RWPE2 (cell line): ENCODE data around the gene FNDC3B.

Experiments used
- ATAC-seq: fragments of 200-7000 bp; cut with Tn5 transposase; 3 replicates; pipeline ENCODE4 v1.9.1; 2021; ENCODE audit warnings: low read depth
- DNase-seq: peaks from one replicate; pipeline ENCODE4 v3.0.0-alpha.2; 2020; ENCODE audit warnings: low spot score
- H3K27ac ChIP-seq: fragments of 450-650 bp; 2 replicates; pipeline ENCODE4 v1.5.1; 2017; ENCODE audit warnings: mild to moderate bottlenecking; ENCODE audit not compliant: poor library complexity, severe bottlenecking
- H3K27me3 ChIP-seq: fragments of 250-450 bp; sonication (Bioruptor Pico); 2 replicates; pipeline ENCODE4 v1.5.1; 2021; ENCODE audit warnings: mild to moderate bottlenecking, moderate library complexity; ENCODE audit not compliant: insufficient read depth, poor library complexity, severe bottlenecking
- H3K36me3 ChIP-seq: fragments of 250-450 bp; sonication (Bioruptor Pico); 2 replicates; pipeline ENCODE4 v1.5.1; 2020; ENCODE audit warnings: low read depth, mild to moderate bottlenecking, moderate library complexity
- H3K4me1 ChIP-seq: fragments of 250-450 bp; sonication (Bioruptor Pico); 2 replicates; pipeline ENCODE4 v1.5.1; 2021; ENCODE audit warnings: mild to moderate bottlenecking, moderate library complexity; ENCODE audit not compliant: insufficient read depth, poor library complexity, severe bottlenecking
- H3K4me3 ChIP-seq: fragments of 250-450 bp; sonication (Bioruptor Pico); 2 replicates; pipeline ENCODE4 v1.5.1; 2021; ENCODE audit warnings: mild to moderate bottlenecking, moderate library complexity; ENCODE audit not compliant: severe bottlenecking
- H3K9me3 ChIP-seq: fragments of 250-450 bp; sonication (Bioruptor Pico); 2 replicates; pipeline ENCODE4 v1.5.1; 2021; ENCODE audit warnings: mild to moderate bottlenecking, moderate library complexity; ENCODE audit not compliant: severe bottlenecking
- TF ChIP-seq, protein P1 (sequence below): fragments of 450-650 bp; IDR thresholded peaks from one replicate; pipeline ENCODE4 v1.5.1; 2017; ENCODE audit warnings: mild to moderate bottlenecking, moderate library complexity; ENCODE audit not compliant: poor library complexity, severe bottlenecking

Gene FNDC3B

DNA sequence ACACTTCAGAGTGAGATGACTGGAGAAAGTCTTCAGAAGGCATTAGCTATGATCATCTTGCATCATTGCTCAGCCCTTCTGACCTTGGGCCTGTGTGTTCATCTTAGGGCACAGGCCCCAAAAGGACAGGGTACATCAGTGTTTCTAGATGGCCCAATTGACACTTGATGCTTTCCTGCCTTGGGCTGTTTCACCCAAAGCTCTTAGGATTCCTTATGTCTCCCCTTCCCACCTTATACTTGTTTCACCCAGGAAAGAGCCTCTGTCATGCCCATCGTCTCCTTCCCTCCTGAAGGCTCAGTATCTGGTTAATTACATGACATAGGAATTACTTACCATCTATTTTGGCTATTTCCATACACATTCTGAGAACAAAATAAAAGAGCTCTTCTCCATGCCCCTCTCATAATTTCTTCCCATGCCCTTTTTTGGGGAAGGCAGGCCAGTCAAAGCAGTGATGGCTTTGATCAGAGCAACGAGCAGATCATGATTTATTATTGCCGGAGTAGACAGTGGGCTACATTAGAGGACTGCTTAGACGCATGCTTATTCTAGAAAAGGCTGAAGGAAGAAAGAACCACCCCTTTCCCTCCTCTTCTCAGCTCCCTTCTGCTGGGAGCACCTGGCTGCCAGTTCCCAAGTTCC, 335.9 kb downstream of the FNDC3B start:
- peaks cover 93% of the 10 kb centered on the region for H3K36me3 ChIP-seq

DNA sequence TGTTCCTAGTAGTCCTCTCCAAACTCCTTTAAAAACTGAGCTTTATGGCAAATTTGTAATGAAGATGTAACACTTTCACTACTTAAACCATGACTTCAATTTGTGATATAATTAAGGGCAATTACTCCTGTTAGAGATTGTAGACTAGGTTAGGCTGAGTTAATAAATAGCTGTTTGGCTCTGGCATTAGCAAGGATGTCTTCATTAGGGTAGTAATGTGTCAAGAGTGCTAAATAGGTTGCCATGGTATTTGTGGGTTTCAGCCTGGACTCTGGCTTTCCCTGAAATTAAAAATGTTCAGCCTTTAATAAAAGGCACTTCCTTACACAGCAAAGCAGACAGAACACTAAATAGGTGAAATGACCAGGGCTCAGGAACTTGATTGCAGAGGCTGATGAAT, 337.0 kb downstream of the FNDC3B start:
- Histone ChIP-seq H3K4me3 (no peak overlapping the region), H3K27me3 (no peaks in the 10 kb centered on the region), H3K27ac (no peak overlapping the region), H3K36me3 (peaks cover 92% of the 10 kb centered on the region), H3K4me1 (no peaks in the 10 kb centered on the region), H3K9me3 (no peaks in the 10 kb centered on the region)
- ATAC-seq, result no peak
- TF ChIP-seq, protein P1, sequence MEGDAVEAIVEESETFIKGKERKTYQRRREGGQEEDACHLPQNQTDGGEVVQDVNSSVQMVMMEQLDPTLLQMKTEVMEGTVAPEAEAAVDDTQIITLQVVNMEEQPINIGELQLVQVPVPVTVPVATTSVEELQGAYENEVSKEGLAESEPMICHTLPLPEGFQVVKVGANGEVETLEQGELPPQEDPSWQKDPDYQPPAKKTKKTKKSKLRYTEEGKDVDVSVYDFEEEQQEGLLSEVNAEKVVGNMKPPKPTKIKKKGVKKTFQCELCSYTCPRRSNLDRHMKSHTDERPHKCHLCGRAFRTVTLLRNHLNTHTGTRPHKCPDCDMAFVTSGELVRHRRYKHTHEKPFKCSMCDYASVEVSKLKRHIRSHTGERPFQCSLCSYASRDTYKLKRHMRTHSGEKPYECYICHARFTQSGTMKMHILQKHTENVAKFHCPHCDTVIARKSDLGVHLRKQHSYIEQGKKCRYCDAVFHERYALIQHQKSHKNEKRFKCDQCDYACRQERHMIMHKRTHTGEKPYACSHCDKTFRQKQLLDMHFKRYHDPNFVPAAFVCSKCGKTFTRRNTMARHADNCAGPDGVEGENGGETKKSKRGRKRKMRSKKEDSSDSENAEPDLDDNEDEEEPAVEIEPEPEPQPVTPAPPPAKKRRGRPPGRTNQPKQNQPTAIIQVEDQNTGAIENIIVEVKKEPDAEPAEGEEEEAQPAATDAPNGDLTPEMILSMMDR, result no peak
- DNase-seq, result no peak

More for the DNA sequence above, 335.9 kb downstream of the FNDC3B start:
- no peaks in the 10 kb centered on the region for H3K9me3 ChIP-seq
- no peak overlapping the region for H3K27ac ChIP-seq
- no peak for DNase-seq
- H3K27me3 ChIP-seq, result no peaks in the 10 kb centered on the region
- H3K4me3 ChIP-seq, result no peak overlapping the region
- H3K4me1 ChIP-seq, result no peaks in the 10 kb centered on the region
- TF ChIP-seq, protein P1, result no peak
- no peak for ATAC-seq

DNA sequence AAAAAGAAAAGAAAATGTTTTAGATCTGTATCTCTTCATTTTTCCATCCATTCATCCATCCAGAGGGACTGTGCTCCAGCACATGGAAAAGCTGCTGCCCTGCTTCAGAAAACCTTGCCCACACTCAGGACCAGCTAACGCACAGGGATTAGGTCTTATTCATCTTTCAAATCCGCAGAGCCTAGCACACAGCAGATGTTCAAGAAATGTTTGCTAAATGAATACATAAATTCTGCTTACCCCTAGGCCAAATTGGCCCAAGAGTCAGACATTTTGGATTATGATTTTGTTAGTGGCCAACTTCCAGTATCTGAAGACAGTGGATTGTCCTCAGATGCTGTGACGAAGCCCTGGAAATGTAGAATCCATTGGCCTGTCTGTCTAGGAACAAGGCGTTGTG, 337.5 kb downstream of the FNDC3B start:
- Histone ChIP-seq H3K27me3 (no peaks in the 10 kb centered on the region), H3K36me3 (peaks cover 89% of the 10 kb centered on the region), H3K9me3 (no peaks in the 10 kb centered on the region), H3K4me3 (no peak overlapping the region), H3K4me1 (no peaks in the 10 kb centered on the region), H3K27ac (no peak overlapping the region)
- TF ChIP-seq, protein P1, result no peak
- no peak for ATAC-seq
- no peak for DNase-seq

DNA sequence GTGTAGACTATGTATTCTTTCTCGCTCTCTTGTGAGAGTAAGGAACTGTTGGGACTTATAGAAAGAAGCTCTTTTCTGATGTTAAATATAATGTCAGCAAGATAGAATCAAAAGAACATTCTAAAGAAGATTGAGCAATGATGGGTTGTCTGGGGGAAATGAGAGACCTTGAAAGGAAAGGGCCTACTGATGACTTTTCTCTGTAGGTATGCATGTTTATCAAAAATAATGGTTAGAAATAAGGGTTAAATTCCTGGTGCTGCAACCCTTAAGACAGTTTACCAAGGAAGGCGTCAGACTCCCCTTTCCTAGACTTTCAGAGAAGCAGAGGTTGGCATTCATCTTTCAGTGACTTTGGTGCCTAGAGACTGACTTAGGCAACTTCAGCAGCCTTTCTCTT, 339.1 kb downstream of the FNDC3B start:
- Histone ChIP-seq H3K27ac (no peak overlapping the region), H3K4me1 (no peaks in the 10 kb centered on the region), H3K9me3 (no peaks in the 10 kb centered on the region), H3K27me3 (no peaks in the 10 kb centered on the region), H3K36me3 (peaks cover 89% of the 10 kb centered on the region), H3K4me3 (no peak overlapping the region)
- DNase-seq, result no peak
- TF ChIP-seq, protein P1, result no peak
- ATAC-seq, result no peak

DNA sequence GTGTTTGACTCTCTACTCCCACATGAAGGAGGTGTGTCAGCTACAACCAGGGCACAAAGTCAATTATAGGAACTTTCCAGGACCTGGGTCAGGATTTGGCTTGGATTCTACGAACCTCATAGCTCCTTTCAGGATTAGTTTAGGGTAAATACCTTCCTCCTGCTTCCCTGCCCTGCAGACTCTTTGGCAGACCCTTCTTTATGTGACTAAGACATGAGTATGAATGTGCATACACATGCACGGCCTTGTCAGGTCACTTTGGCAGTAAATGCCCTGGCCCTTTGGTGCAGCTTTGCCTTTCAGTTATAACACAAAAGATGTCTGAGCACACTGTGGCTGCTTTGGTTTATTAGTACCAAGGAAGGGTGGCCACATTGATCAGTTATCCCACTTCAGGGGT, 340.0 kb downstream of the FNDC3B start:
- DNase-seq (no peak), ATAC-seq (no peak)
- Histone ChIP-seq H3K4me3 (no peak overlapping the region), H3K27me3 (no peaks in the 10 kb centered on the region), H3K9me3 (no peaks in the 10 kb centered on the region), H3K4me1 (no peaks in the 10 kb centered on the region), H3K27ac (no peak overlapping the region), H3K36me3 (peaks cover 89% of the 10 kb centered on the region)
- TF ChIP-seq, protein P1, result no peak
